Measurements from ENCODE around the gene PDLIM1.
"Not testable (repeated sequence)": the region's sequence is repeated elsewhere in the genome, so short reads cannot be mapped to it uniquely, and the experiment has no call there.

PDLIM1 gene

DNA sequence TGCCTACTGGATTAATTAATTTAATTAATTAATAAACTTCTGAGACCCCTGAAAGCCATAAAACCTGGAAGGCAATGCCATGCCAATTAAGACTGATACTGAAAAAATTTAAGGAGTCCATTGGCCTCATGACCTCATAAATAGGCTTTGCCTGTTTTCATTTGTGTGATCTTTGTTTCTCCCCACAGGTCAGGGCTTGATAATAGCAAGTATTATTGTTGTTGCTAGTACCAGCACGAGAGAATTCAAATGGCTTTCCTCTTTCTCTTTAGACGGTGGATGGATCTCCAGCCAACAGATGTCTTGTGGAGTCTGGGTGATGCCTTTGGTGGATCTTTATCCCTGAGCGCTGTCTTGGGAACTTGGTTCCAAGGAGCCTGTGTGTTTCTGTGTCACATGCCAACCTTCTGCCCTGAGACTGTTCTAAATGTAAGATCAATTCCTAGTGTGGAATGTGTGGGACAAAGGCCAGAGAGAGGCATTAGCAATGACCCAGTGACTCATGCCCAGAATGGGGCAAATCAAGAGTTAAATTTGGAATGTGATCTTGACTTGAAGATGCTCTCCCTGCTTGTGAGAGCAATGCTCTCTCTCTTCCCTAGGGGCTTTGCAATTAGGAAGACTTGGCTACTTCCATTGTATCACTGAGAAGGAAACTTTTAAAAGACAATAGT, 79.1 kb downstream of the PDLIM1 start:
- no peak for TF ChIP-seq EZH2 (IDR thresholded peaks at IDR 0.05; ENCODE audit: borderline replicate concordance, low read length)
- TF ChIP-seq, protein P1, sequence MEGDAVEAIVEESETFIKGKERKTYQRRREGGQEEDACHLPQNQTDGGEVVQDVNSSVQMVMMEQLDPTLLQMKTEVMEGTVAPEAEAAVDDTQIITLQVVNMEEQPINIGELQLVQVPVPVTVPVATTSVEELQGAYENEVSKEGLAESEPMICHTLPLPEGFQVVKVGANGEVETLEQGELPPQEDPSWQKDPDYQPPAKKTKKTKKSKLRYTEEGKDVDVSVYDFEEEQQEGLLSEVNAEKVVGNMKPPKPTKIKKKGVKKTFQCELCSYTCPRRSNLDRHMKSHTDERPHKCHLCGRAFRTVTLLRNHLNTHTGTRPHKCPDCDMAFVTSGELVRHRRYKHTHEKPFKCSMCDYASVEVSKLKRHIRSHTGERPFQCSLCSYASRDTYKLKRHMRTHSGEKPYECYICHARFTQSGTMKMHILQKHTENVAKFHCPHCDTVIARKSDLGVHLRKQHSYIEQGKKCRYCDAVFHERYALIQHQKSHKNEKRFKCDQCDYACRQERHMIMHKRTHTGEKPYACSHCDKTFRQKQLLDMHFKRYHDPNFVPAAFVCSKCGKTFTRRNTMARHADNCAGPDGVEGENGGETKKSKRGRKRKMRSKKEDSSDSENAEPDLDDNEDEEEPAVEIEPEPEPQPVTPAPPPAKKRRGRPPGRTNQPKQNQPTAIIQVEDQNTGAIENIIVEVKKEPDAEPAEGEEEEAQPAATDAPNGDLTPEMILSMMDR (IDR thresholded peaks at IDR 0.05; ENCODE audit: low read length) = no peak
- Histone ChIP-seq H4K20me1 (ENCODE audit: insufficient read depth, low read length) (no peaks in the 10 kb centered on the region), H3F3A (ENCODE audit: insufficient read depth, low read length) (no peaks in the 10 kb centered on the region), H2AFZ (ENCODE audit: low read length) (no peak overlapping the region), H3K9me2 (ENCODE audit: low read depth, low read length) (no peaks in the 10 kb centered on the region), H3K4me1 (ENCODE audit: insufficient read depth, low read length, severe bottlenecking) (no peaks in the 10 kb centered on the region), H3K36me3 (ENCODE audit: insufficient read depth, low read length) (no peaks in the 10 kb centered on the region), H3K27me3 (ENCODE audit: insufficient read depth, low read length) (no peaks in the 10 kb centered on the region), H3K4me3 (ENCODE audit: low read depth, low read length, poor library complexity, severe bottlenecking) (no peak overlapping the region), H3K9me3 (ENCODE audit: low read length) (no peaks in the 10 kb centered on the region), H3K79me2 (ENCODE audit: insufficient read depth, low read length) (no peaks in the 10 kb centered on the region), H3K4me2 (ENCODE audit: low read length) (no peak overlapping the region), H3K9ac (ENCODE audit: low read length) (no peak overlapping the region), H3K27ac (ENCODE audit: low read depth, low read length, poor library complexity, severe bottlenecking) (no peak overlapping the region)

DNA sequence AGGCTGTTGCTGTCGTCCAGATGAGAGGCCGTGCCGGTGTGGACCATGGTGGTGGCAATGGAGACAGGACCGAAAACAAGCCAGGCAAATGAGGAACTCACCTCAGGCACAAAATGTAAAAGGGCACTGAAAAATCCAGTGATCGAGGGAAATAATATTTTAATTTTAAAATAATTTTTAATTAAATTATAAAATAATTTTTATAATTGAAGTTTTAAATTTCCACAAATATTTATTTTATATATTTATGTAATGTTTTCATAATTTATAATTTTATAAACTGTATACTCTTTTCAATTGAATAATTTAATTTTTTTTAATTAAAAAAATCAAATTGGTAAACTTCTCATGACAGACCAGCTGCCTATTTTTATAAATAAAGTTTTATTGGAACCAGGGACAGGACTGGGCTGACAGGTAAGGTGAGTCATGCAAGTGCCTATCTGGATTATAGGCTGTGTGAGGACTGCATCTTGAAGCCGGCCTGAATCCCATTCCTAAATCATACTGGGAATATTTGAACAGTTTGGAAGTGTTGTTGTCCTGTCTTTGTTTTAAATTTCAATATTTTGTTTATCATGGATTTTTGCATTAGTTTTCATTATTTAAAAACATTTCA, 81.2 kb downstream of the PDLIM1 start:
- H3K9me3 ChIP-seq (ENCODE audit: low read length) = no peaks in the 10 kb centered on the region
- no peak overlapping the region for H3K27ac ChIP-seq (ENCODE audit: low read depth, low read length, poor library complexity, severe bottlenecking)
- H3K4me1 ChIP-seq (ENCODE audit: insufficient read depth, low read length, severe bottlenecking) = no peaks in the 10 kb centered on the region
- no peak overlapping the region for H3K4me2 ChIP-seq (ENCODE audit: low read length)
- H3F3A ChIP-seq (ENCODE audit: insufficient read depth, low read length) = no peaks in the 10 kb centered on the region
- H3K79me2 ChIP-seq (ENCODE audit: insufficient read depth, low read length) = no peaks in the 10 kb centered on the region
- no peaks in the 10 kb centered on the region for H3K36me3 ChIP-seq (ENCODE audit: insufficient read depth, low read length)
- no peaks in the 10 kb centered on the region for H4K20me1 ChIP-seq (ENCODE audit: insufficient read depth, low read length)
- H3K9ac ChIP-seq (ENCODE audit: low read length) = no peak overlapping the region
- H3K27me3 ChIP-seq (ENCODE audit: insufficient read depth, low read length) = no peaks in the 10 kb centered on the region
- no peak overlapping the region for H2AFZ ChIP-seq (ENCODE audit: low read length)
- H3K4me3 ChIP-seq (ENCODE audit: low read depth, low read length, poor library complexity, severe bottlenecking) = no peak overlapping the region
- no peaks in the 10 kb centered on the region for H3K9me2 ChIP-seq (ENCODE audit: low read depth, low read length)
- TF ChIP-seq EZH2 (IDR thresholded peaks at IDR 0.05; ENCODE audit: borderline replicate concordance, low read length) = no peak
- TF ChIP-seq, protein P1 (IDR thresholded peaks at IDR 0.05; ENCODE audit: low read length) = no peak

DNA sequence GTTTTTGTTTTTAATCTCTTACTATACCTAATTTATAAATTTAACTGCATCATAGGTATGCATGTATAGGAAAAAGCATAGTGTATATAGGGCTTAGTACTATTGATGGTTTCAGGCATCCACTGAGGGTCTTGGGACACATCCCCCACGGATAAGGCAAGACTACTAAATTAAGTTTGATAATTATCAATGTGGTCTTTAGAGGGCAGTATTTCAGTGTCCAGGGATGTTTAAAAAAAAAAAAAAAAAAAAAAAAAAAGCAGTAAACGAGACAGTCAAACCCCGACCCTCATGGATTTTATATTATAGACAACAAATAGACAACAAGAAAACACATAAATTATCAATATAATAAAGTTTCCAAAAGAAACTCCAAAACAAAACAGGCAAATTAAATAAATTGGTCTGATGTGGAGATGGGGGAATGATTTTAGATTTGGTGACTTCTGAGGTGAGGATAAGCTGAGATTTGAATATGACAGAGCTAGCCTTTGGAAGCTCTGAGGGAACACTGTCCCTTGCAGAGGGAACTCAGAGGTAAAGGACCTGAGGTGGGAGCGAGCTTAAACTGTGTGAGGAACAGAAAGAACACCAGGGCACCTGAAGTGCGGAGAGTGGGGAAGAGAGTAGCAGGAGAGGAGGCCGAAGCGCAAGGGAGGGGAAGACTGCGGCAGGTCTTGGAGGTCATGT, 82.0 kb downstream of the PDLIM1 start:
- H4K20me1 ChIP-seq (ENCODE audit: insufficient read depth, low read length) = no peaks in the 10 kb centered on the region
- H3K27ac ChIP-seq (ENCODE audit: low read depth, low read length, poor library complexity, severe bottlenecking) = no peak overlapping the region
- no peaks in the 10 kb centered on the region for H3K27me3 ChIP-seq (ENCODE audit: insufficient read depth, low read length)
- no peaks in the 10 kb centered on the region for H3F3A ChIP-seq (ENCODE audit: insufficient read depth, low read length)
- no peaks in the 10 kb centered on the region for H3K9me3 ChIP-seq (ENCODE audit: low read length)
- TF ChIP-seq EZH2 (IDR thresholded peaks at IDR 0.05; ENCODE audit: borderline replicate concordance, low read length) = no peak
- TF ChIP-seq, protein P1 (IDR thresholded peaks at IDR 0.05; ENCODE audit: low read length) = no peak
- H3K36me3 ChIP-seq (ENCODE audit: insufficient read depth, low read length) = no peaks in the 10 kb centered on the region
- no peaks in the 10 kb centered on the region for H3K9me2 ChIP-seq (ENCODE audit: low read depth, low read length)
- no peak overlapping the region for H3K4me3 ChIP-seq (ENCODE audit: low read depth, low read length, poor library complexity, severe bottlenecking)
- H3K79me2 ChIP-seq (ENCODE audit: insufficient read depth, low read length) = no peaks in the 10 kb centered on the region
- no peaks in the 10 kb centered on the region for H3K4me1 ChIP-seq (ENCODE audit: insufficient read depth, low read length, severe bottlenecking)
- no peak overlapping the region for H2AFZ ChIP-seq (ENCODE audit: low read length)
- no peak overlapping the region for H3K9ac ChIP-seq (ENCODE audit: low read length)
- H3K4me2 ChIP-seq (ENCODE audit: low read length) = no peak overlapping the region

- H3K36me3 ChIP-seq (ENCODE audit: insufficient read depth, low read length); H3K4me2 ChIP-seq (ENCODE audit: low read length); H3K9me2 ChIP-seq (ENCODE audit: low read depth, low read length); H2AFZ ChIP-seq (ENCODE audit: low read length); H4K20me1 ChIP-seq (ENCODE audit: insufficient read depth, low read length); H3K27me3 ChIP-seq (ENCODE audit: insufficient read depth, low read length); H3K79me2 ChIP-seq (ENCODE audit: insufficient read depth, low read length); H3K4me1 ChIP-seq (ENCODE audit: insufficient read depth, low read length, severe bottlenecking); H3K9me3 ChIP-seq (ENCODE audit: low read length); H3K9ac ChIP-seq (ENCODE audit: low read length); H3F3A ChIP-seq (ENCODE audit: insufficient read depth, low read length); H3K27ac ChIP-seq (ENCODE audit: low read depth, low read length, poor library complexity, severe bottlenecking); H3K4me3 ChIP-seq (ENCODE audit: low read depth, low read length, poor library complexity, severe bottlenecking): not testable (repeated sequence)
Observed at GRCh38 chr10:95202865-95203264, 87.9 kb downstream of the PDLIM1 start.
